Tibial nerve (tissue), 4 donors: ENCODE results near the gene DBNDD2. TPM values are rescaled to one million over a fixed set of nuclear protein-coding genes. Genes with fewer than 3 reads are reported as not detected.

ENCODE experiments used
- DNase-seq, 2 donors: peaks; one replicate each; pipeline ENCODE4 v3.0.0-alpha.2; 2019; ENCODE audit warnings: low spot score in 2 of 2
- H3K27ac ChIP-seq, 4 donors: fragments of 200-600 bp; sonication (generic) in 3 of 4; one replicate each; pipeline ENCODE4 v1.5.1; 2017 to 2019; ENCODE audit warnings: mild to moderate bottlenecking in 1 of 4
- H3K27me3 ChIP-seq, 2 donors: fragments of 200-600 bp; sonication (generic) in 1 of 2; one replicate each; pipeline versions ENCODE4 v1.5.1 to v1.6.0; 2017 to 2019
- H3K36me3 ChIP-seq, 3 donors: fragments of 200-600 bp; sonication (generic); one replicate each; pipeline ENCODE4 v1.5.1; 2018 to 2019
- H3K4me1 ChIP-seq, 4 donors: fragments of 200-600 bp; sonication (generic) in 3 of 4; one replicate each; pipeline ENCODE4 v1.5.1; 2017 to 2019
- H3K4me3 ChIP-seq, 4 donors: fragments of 200-600 bp; sonication (generic) in 3 of 4; one replicate each; pipeline ENCODE4 v1.5.1; 2017 to 2019; ENCODE audit warnings: mild to moderate bottlenecking in 1 of 4, moderate library complexity in 1 of 4
- H3K9me3 ChIP-seq, 4 donors: fragments of 200-600 bp; sonication (generic) in 3 of 4; one replicate each; pipeline ENCODE4 v1.5.1; 2017 to 2019
- CTCF ChIP-seq, 5 experiments: fragments of 200-600 bp in 3 of 5; fragments of 450-650 bp in 2 of 5; sonication (generic) in 3 of 5; IDR thresholded peaks; one replicate each; pipeline ENCODE4 v1.5.1; 2016 to 2019; ENCODE audit warnings: antibody characterized with exemption in 5 of 5, mild to moderate bottlenecking in 3 of 5, moderate library complexity in 2 of 5
- EP300 ChIP-seq, 2 donors: sonication (generic); formaldehyde crosslinking; IDR thresholded peaks; one replicate each; pipeline ENCODE4 v1.6.1; 2017; ENCODE audit warnings: antibody characterized with exemption in 2 of 2, mild to moderate bottlenecking in 1 of 2
- POLR2A ChIP-seq, 2 donors: fragments of 450-650 bp; IDR thresholded peaks; one replicate each; pipeline ENCODE4 v1.6.1; 2017; ENCODE audit warnings: antibody characterized with exemption in 2 of 2, mild to moderate bottlenecking in 2 of 2, moderate library complexity in 2 of 2
- WGBS, 2 donors: methylation state at CpG; one replicate each; pipeline ENCODE4 v1.1.5; 2018; 5-methylcytosine and 5-hydroxymethylcytosine counted together
- total RNA-seq, 4 donors: library from RNA; depleted of rRNA; stranded (reverse); fragments of >200 nt; gene quantifications; one replicate each; pipeline ENCODE4 v1.1.0, GENCODE V29; 2016

The DBNDD2 gene
- total RNA-seq, result 10 to 100 TPM; 36.3 to 63.3 (median 51.1) TPM

DNA sequence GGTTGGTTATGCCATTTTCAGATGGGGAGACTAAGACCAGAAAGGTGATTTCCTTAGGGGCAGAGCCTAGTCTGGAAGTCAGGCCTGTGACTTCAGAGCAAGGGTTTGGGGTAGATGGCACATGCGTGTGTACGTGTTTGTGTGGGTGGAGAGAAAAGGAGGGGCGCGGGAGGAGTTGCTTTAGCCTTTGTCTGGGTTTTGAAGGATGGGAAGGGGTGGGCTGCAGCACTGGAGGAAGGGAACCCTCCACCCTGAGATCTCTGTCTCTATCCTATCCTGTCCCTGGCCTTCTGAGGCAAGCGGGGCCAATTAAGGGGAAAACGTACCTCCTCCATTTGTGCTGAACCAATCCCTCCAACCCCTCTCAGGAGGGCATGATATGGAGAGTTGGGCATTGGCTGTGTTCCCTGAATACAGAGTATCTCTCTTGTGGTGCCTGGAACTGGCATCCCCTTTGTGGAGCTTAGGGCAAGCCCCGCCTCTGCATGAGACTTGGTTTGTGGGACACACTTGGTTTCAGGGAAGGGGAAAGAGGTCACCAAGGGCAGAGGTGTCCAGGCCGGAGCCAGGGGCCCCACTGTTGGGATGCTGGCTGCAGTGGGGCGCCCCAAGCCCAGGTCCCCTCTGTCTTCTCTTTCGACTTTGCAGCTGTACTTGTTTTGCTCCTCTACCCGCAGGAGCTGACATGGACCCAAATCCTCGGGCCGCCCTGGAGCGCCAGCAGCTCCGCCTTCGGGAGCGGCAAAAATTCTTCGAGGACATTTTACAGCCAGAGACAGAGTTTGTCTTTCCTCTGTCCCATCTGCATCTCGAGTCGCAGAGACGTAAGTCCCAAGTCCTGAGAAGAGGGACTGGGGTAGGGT lies at the start of gene DBNDD2:
DBNDD2 (plus strand) TSS at position 507 of the 863 bp plus-strand sequence; CDS start at position 686, 179 bp downstream.
- Histone ChIP-seq H3K4me1 (peaks cover 0 to 32% (median 12%) of the 10 kb centered on the region in 4 donors), H3K36me3 (peaks cover 0 to 37% (median 0%) of the 10 kb centered on the region in 3 donors), H3K4me3 (peak within 1 kb of the TSS; percentile 77 to 98 (median 94)), H3K27me3 (no peaks in the 10 kb centered on the region), H3K27ac (peak within 1 kb of the TSS; percentile 91 to 97 (median 94)), H3K9me3 (no peaks in the 10 kb centered on the region)
- TF ChIP-seq CTCF (IDR thresholded peaks at IDR 0.05), result no peak
- WGBS, 2 donors, result 81% methylated on average over 21 of the region's 21 CpGs
- no peak for DNase-seq

DNA sequence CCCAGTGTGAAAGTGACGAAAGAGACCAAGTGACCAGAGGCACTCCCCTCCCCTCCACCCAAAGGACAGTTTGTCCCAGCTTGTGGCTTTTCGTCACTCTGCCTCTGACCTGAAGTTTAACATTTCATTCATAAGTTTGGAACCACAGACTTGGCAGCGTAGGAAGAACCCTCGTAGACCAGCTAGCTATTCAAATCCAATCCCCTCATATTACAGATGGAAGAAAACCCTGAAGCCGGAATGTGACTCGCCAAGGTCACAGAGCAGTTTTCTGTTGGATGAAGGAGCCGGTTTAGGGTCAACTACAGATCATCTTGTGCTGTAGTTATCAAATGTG lies 49.1 kb upstream of the DBNDD2 start:
- Histone ChIP-seq H3K4me1 (peaks cover 2 to 66% (median 31%) of the 10 kb centered on the region in 4 donors), H3K27me3 (no peaks in the 10 kb centered on the region), H3K27ac (peak overlapping the region; percentile 79 to 97 (median 88)), H3K4me3 (no peak overlapping the region), H3K36me3 (no peaks in the 10 kb centered on the region), H3K9me3 (no peaks in the 10 kb centered on the region)
- peak; percentile 70 to 73 for DNase-seq
- 28 to 42% methylated on average over 7 of the region's 7 CpGs for WGBS, 2 donors
- no peak for TF ChIP-seq CTCF (IDR thresholded peaks at IDR 0.05)
- TF ChIP-seq EP300 (IDR thresholded peaks at IDR 0.05), result peak; percentile 97 to 98

GRCh38 chr20:45359406-45360148 lies 48.5 kb upstream of the DBNDD2 start:
- no peaks in the 10 kb centered on the region for H3K36me3 ChIP-seq
- no peaks in the 10 kb centered on the region for H3K27me3 ChIP-seq
- no peaks in the 10 kb centered on the region for H3K9me3 ChIP-seq
- no peak for DNase-seq
- TF ChIP-seq CTCF (IDR thresholded peaks at IDR 0.05) (no peak), EP300 (IDR thresholded peaks at IDR 0.05) (no peak), POLR2A (IDR thresholded peaks at IDR 0.05) (no peak)
- peak overlapping the region; percentile 78 to 97 (median 88) for H3K27ac ChIP-seq
- 50 to 52% methylated on average over 9 of the region's 9 CpGs for WGBS, 2 donors
- H3K4me1 ChIP-seq, result peaks cover 2 to 70% (median 33%) of the 10 kb centered on the region in 4 donors
- H3K4me3 ChIP-seq, result no peak overlapping the region

- WGBS, 2 donors, result 79 to 80% methylated on average over 6 of the region's 6 CpGs
- H3K36me3 ChIP-seq, result peaks cover 0 to 20% (median 4%) of the 10 kb centered on the region in 3 donors
- peak overlapping the region in 2 of 4 donors; percentile 97 for H3K27ac ChIP-seq
- H3K4me1 ChIP-seq, result peaks cover 2 to 75% (median 33%) of the 10 kb centered on the region in 4 donors
- no peaks in the 10 kb centered on the region for H3K27me3 ChIP-seq
- no peaks in the 10 kb centered on the region for H3K9me3 ChIP-seq
- no peak for DNase-seq
- no peak overlapping the region for H3K4me3 ChIP-seq
- no peak for TF ChIP-seq POLR2A (IDR thresholded peaks at IDR 0.05)
These were observed 46.3 kb upstream of the DBNDD2 start for GRCh38 chr20:45361793-45362192.

- Histone ChIP-seq H3K4me3 (peak within 1 kb of the TSS; percentile 71 to 95 (median 78)), H3K27me3 (no peaks in the 10 kb centered on the region), H3K4me1 (peaks cover 2 to 71% (median 33%) of the 10 kb centered on the region in 4 donors), H3K9me3 (no peaks in the 10 kb centered on the region), H3K27ac (peak within 1 kb of the TSS; percentile 92 to 97 (median 95)), H3K36me3 (peaks cover 0 to 32% (median 7%) of the 10 kb centered on the region in 3 donors)
- DNase-seq, result peak; percentile 96 to 98
- WGBS, 2 donors, result 0% methylated on average over 45 to 48 of the region's 55 CpGs
- TF ChIP-seq EP300 (IDR thresholded peaks at IDR 0.05) (peak; percentile 97 to 99), CTCF (IDR thresholded peaks at IDR 0.05) (peak; percentile 90 to 95 (median 91)), POLR2A (IDR thresholded peaks at IDR 0.05) (peak; percentile 78 to 92)
These were observed 45.1 kb upstream of the DBNDD2 start, which contains the start of gene SYS1 for GRCh38 chr20:45362804-45363610. Gene SYS1 (plus strand): TSS chr20:45363156. CDS start chr20:45363532, 376 bp downstream.
